ENCODE measurements around the gene SRM.
"Not testable (repeated sequence)": the region's sequence is repeated elsewhere in the genome, so short reads cannot be mapped to it uniquely, and the experiment has no call there.

The SRM gene

GRCh38 chr1:11044086-11044848 lies 15.6 kb downstream of the SRM start:
- DNase-seq, result no peak

- DNase-seq, result no peak
Observed at GRCh38 chr1:11042995-11043874, 16.6 kb downstream of the SRM start.

GRCh38 chr1:11042065-11042464 lies 17.8 kb downstream of the SRM start:
- DNase-seq, result no peak

- DNase-seq, result no peak
Observed at GRCh38 chr1:11041048-11041447, 18.8 kb downstream of the SRM start.

- not testable (repeated sequence) for DNase-seq
Observed at GRCh38 chr1:11040105-11040429, 19.8 kb downstream of the SRM start.

GRCh38 chr1:11039351-11040104 lies 20.3 kb downstream of the SRM start:
- no peak for DNase-seq

- DNase-seq, result peak; percentile 86
Observed at GRCh38 chr1:11037740-11038182, 22.1 kb downstream of the SRM start.

- not testable (repeated sequence) for DNase-seq
Observed at GRCh38 chr1:11037019-11037739, 22.6 kb downstream of the SRM start.

GRCh38 chr1:11031624-11032262 lies 28.1 kb downstream of the SRM start:
- DNase-seq, result no peak

- DNase-seq, result no peak
Observed at GRCh38 chr1:11030865-11031264, 29.0 kb downstream of the SRM start.

GRCh38 chr1:11028018-11028417 lies 31.8 kb downstream of the SRM start:
- no peak for DNase-seq

GRCh38 chr1:11027316-11027715 lies 32.5 kb downstream of the SRM start:
- DNase-seq, result no peak

- DNase-seq, result no peak
Observed at GRCh38 chr1:11026903-11027302, 32.9 kb downstream of the SRM start.

GRCh38 chr1:11026052-11026451 lies 33.8 kb downstream of the SRM start:
- no peak for DNase-seq

- DNase-seq, result no peak
Observed at GRCh38 chr1:11025618-11026017, 34.2 kb downstream of the SRM start.

- no peak for DNase-seq
Observed at GRCh38 chr1:11024874-11025203, 35.0 kb downstream of the SRM start.

- DNase-seq, result no peak
Observed at GRCh38 chr1:11024154-11024873, 35.5 kb downstream of the SRM start.

- no peak for DNase-seq
Observed at GRCh38 chr1:11023201-11023600, 36.6 kb downstream of the SRM start.

GRCh38 chr1:11019971-11020370 lies 39.8 kb downstream of the SRM start:
- DNase-seq, result no peak

GRCh38 chr1:11019358-11019757 lies 40.5 kb downstream of the SRM start:
- not testable (repeated sequence) for DNase-seq

- no peak for DNase-seq
Observed at GRCh38 chr1:11013160-11013531, 46.7 kb downstream of the SRM start.
